Measurements from ENCODE around the gene MRPS22. TPM values are rescaled to one million over a fixed set of nuclear protein-coding genes. Genes with fewer than 3 reads are reported as not detected.

MRPS22 gene
- total and polyA plus RNA-seq, 9 of the 15 experiments (the other 6 are each of a cell fraction or from before 2014, with no cell fraction given), result 148 to 397 (median 229) TPM

DNA sequence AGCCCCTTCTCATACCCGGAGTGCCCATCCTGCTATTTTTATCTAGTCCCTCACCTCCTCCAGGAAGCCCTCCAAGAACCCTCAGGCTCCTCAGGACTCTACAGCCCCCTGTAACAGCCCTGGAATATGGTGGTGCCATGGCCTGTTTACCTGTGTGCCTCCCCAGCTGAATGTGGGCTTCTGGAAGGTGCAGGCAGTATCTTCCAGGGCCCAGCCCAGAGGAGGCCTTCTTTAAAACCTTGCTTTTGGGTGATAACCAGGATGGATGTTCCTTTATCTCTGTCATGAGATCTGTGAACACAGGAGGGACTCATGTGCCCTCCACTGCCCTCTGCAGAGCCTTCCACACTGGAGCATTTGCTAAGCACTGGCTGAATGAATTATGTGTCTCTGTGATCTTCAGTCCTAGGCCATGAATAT is 36.7 kb upstream of the MRPS22 start:
- Histone ChIP-seq H2AFZ (ENCODE audit: low read depth, low read length) (peak overlapping the region; percentile 50; the same call in 1 of the 2 replicates), H3K4me2 (ENCODE audit: insufficient read depth, low read length) (peak overlapping the region; percentile 28; the same call in 1 of the 2 replicates), H3K36me3 (ENCODE audit: control insufficient read depth, insufficient read depth, low read length) (no peaks in the 10 kb centered on the region), H3K9me3 (replicated peaks; ENCODE audit: control insufficient read depth, insufficient read depth, low read depth, low read length) (peaks cover 3% of the 10 kb centered on the region; the same call in 1 of the 2 replicates), H3K27ac (ENCODE audit: extremely low read depth, low read depth, low read length) (peak overlapping the region; percentile 17; the same call in 1 of the 3 replicates), H3K9ac (ENCODE audit: insufficient read depth in 1 of 2, low read depth in 2 of 2, low read length in 2 of 2) (peak overlapping the region in 1 of 2 experiments; percentile 14; a peak in 1 of 4 replicates), H4K20me1 (replicated peaks; ENCODE audit: control insufficient read depth, insufficient read depth, low read length) (no peaks in the 10 kb centered on the region), H3K4me1 (replicated peaks in 1 of 2; ENCODE audit: control insufficient read depth in 2 of 2, insufficient read depth in 2 of 2, low read length in 2 of 2) (peaks cover 32 to 64% of the 10 kb centered on the region in 2 experiments), H3K79me2 (ENCODE audit: control insufficient read depth, insufficient read depth, low read length) (no peaks in the 10 kb centered on the region), H3K27me3 (ENCODE audit: control insufficient read depth in 2 of 2, insufficient read depth in 2 of 2, low read length in 2 of 2) (no peaks in the 10 kb centered on the region), H3K4me3 (no peak overlapping the region), H3K9me1 (ENCODE audit: control insufficient read depth, insufficient read depth, low read length) (no peaks in the 10 kb centered on the region)
- DNase-seq (ENCODE audit: extremely low read depth in 1 of 4, low spot score in 3 of 4) (peak in 3 of 4 experiments; percentile 29 to 57 (median 48)), FAIRE-seq (peak; percentile 81), ATAC-seq (peak; percentile 46)
- intact Hi-C loops (cut with micrococcal nuclease) (no loop called here), in situ Hi-C loops (cut with MboI) (no loop called here)
- 53% methylated on average over 1 of the region's 1 CpG for WGBS (ENCODE audit: insufficient coverage, low coverage, missing lambda C conversion rate)
- ChIA-PET POLR2A (interaction anchor here (0.6 kb wide), 1 partner anchor 366 kb away, joined by 4 read pairs; no protein-coding TSS in a partner anchor), CTCF (ENCODE audit: low intra/inter-chr PET ratio) (no interaction called here)
- BruUV-seq (replicated peaks), result no TSS peak
- TF ChIP-seq CXXC5 (CRISPR knock-in tag; IDR thresholded peaks at IDR 0.05) (0 out of 2 replicates have a peak, but pooled peaks have one; percentile 11), CBX1 (IDR thresholded peaks at IDR 0.05; ENCODE audit: low read depth) (no peak), MEIS2 (IDR thresholded peaks at IDR 0.05; ENCODE audit: partially characterized antibody) (peak; percentile 27), KDM1A (IDR thresholded peaks at IDR 0.05) (peak in 1 of 2 experiments; percentile 28; a peak in 3 of 4 replicates), ZNF311 (CRISPR knock-in tag; IDR thresholded peaks at IDR 0.05) (peak; percentile 58; the same call in 1 of the 2 replicates), ARID1B (IDR thresholded peaks at IDR 0.05) (peak; percentile 45; the same call in 1 of the 2 replicates), BACH1 (tag; IDR thresholded peaks at IDR 0.05) (no peak), CEBPB (tag; IDR thresholded peaks at IDR 0.05) (no peak), POLR2G (IDR thresholded peaks at IDR 0.05; ENCODE audit: low read depth, low read length) (no peak), TCF3 (CRISPR knock-in tag; IDR thresholded peaks at IDR 0.05) (0 out of 2 replicates have a peak, but pooled peaks have one; percentile 3), RAD21 (CRISPR knock-in tag; conservative IDR thresholded peaks at IDR 0.05 in 1 of 2, IDR thresholded peaks at IDR 0.05 in 1 of 2) (peak in 1 of 2 experiments; percentile 50; a peak in 2 of 4 replicates), CBFA2T3 (IDR thresholded peaks at IDR 0.05) (peak; percentile 64), ZSCAN32 (CRISPR knock-in tag; IDR thresholded peaks at IDR 0.05) (peak; percentile 49; the same call in 1 of the 2 replicates), TAL1 (IDR thresholded peaks at IDR 0.05) (peak; percentile 28; the same call in 1 of the 2 replicates)
- TF ChIP-seq, protein P1, sequence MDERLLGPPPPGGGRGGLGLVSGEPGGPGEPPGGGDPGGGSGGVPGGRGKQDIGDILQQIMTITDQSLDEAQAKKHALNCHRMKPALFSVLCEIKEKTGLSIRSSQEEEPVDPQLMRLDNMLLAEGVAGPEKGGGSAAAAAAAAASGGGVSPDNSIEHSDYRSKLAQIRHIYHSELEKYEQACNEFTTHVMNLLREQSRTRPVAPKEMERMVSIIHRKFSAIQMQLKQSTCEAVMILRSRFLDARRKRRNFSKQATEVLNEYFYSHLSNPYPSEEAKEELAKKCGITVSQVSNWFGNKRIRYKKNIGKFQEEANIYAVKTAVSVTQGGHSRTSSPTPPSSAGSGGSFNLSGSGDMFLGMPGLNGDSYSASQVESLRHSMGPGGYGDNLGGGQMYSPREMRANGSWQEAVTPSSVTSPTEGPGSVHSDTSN (CRISPR knock-in tag; IDR thresholded peaks at IDR 0.05; ENCODE audit: low read depth), result no peak
- TF ChIP-seq, protein P1 (tag; conservative IDR thresholded peaks at IDR 0.05; ENCODE audit: low read depth), result peak; percentile 37; the same call in 1 of the 2 replicates
- TF ChIP-seq, protein P2, sequence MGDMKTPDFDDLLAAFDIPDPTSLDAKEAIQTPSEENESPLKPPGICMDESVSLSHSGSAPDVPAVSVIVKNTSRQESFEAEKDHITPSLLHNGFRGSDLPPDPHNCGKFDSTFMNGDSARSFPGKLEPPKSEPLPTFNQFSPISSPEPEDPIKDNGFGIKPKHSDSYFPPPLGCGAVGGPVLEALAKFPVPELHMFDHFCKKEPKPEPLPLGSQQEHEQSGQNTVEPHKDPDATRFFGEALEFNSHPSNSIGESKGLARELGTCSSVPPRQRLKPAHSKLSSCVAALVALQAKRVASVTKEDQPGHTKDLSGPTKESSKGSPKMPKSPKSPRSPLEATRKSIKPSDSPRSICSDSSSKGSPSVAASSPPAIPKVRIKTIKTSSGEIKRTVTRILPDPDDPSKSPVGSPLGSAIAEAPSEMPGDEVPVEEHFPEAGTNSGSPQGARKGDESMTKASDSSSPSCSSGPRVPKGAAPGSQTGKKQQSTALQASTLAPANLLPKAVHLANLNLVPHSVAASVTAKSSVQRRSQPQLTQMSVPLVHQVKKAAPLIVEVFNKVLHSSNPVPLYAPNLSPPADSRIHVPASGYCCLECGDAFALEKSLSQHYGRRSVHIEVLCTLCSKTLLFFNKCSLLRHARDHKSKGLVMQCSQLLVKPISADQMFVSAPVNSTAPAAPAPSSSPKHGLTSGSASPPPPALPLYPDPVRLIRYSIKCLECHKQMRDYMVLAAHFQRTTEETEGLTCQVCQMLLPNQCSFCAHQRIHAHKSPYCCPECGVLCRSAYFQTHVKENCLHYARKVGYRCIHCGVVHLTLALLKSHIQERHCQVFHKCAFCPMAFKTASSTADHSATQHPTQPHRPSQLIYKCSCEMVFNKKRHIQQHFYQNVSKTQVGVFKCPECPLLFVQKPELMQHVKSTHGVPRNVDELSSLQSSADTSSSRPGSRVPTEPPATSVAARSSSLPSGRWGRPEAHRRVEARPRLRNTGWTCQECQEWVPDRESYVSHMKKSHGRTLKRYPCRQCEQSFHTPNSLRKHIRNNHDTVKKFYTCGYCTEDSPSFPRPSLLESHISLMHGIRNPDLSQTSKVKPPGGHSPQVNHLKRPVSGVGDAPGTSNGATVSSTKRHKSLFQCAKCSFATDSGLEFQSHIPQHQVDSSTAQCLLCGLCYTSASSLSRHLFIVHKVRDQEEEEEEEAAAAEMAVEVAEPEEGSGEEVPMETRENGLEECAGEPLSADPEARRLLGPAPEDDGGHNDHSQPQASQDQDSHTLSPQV (IDR thresholded peaks at IDR 0.05), result 0 out of 2 replicates have a peak, but pooled peaks have one; percentile 50
